ENCODE results near the gene ANK3.

The ANK3 gene

DNA sequence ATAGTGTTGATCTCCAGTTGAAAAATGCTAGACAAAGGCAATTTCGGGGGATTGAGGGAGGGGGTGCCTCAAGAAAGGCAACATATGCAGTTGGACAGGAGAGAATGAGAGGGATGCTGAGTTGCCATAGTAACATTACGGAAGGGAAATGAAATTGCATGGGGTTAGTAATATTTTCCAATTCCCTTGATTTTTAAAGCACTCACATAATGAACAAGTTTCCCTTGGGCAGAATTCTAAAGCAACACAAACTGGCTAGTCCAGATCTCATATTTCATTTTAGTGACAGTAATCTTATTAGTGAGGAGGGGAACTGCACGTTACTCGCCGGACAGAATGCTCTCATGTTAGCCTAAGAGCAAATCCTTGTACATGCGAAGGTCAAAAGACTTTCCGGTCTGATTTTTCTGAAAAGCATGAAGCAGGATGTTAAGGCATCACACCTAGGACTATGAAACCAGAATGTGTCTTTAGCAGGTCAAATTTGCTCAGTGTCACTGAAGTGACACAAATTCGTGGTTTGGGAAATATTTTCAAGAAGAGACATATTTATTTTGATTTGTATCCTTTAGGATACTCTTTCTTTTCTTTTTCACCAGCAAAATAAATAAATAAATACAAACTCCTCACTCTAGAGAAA is 165.5 kb downstream of the ANK3 start:
- CTCF ChIA-PET = no interaction called here
- Mint-ChIP-seq H3K27me3 (no peaks in the 10 kb centered on the region), H3K9me3 (no peaks in the 10 kb centered on the region), H3K4me1 (no peaks in the 10 kb centered on the region), H3K36me3 (no peaks in the 10 kb centered on the region), H3K27ac (no peak overlapping the region), H3K4me3 (no peak overlapping the region)
- DNase-seq = no peak

DNA sequence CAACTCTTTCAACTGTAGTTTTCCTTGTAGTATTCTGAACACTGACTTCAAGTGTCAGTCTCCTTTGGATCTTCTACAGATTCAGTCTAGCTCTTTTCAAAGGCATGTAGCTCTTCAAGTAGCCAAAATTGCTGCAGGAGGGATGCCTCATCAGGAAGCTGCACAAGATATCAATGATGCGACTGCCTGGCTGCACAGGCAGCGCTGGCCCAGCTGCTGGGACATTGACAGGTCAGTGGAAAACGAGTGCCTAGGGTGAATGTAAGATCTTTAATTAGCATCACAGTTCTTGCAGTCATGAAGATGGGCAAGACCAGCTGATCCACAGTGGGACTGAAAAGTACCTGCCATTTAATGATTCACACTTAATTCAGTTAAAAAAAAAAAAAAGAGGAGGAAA is 167.6 kb downstream of the ANK3 start:
- Mint-ChIP-seq H3K4me3 (no peak overlapping the region), H3K27ac (no peak overlapping the region), H3K36me3 (no peaks in the 10 kb centered on the region), H3K4me1 (no peaks in the 10 kb centered on the region), H3K9me3 (no peaks in the 10 kb centered on the region), H3K27me3 (no peaks in the 10 kb centered on the region)
- CTCF ChIA-PET = no interaction called here
- no peak for DNase-seq

DNA sequence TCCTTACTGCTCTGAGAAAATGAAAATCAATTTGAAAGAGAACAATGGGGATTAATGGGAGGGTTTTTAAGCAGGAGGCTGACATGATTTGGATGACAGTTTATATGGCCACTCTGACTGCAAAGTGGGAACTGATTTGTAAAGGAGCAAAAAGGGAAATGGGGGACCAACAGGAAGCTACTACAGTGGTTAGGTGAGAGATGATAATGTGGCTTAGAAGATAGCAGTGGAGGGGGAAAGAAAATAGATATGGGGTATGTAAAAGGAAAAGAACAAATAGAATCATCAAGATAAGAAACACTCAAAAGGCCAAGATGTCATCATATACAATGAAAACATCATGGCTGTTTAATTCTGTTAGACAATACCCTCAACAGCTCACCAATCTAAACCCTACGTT is 177.5 kb downstream of the ANK3 start:
- CTCF ChIA-PET = no interaction called here
- H3K27ac Mint-ChIP-seq = no peak overlapping the region
- no peak for DNase-seq
- no peak overlapping the region for H3K4me3 Mint-ChIP-seq
- peaks cover 38% of the 10 kb centered on the region for H3K4me1 Mint-ChIP-seq
- H3K9me3 Mint-ChIP-seq = no peaks in the 10 kb centered on the region
- peaks cover 19% of the 10 kb centered on the region for H3K36me3 Mint-ChIP-seq
- H3K27me3 Mint-ChIP-seq = no peaks in the 10 kb centered on the region

DNA sequence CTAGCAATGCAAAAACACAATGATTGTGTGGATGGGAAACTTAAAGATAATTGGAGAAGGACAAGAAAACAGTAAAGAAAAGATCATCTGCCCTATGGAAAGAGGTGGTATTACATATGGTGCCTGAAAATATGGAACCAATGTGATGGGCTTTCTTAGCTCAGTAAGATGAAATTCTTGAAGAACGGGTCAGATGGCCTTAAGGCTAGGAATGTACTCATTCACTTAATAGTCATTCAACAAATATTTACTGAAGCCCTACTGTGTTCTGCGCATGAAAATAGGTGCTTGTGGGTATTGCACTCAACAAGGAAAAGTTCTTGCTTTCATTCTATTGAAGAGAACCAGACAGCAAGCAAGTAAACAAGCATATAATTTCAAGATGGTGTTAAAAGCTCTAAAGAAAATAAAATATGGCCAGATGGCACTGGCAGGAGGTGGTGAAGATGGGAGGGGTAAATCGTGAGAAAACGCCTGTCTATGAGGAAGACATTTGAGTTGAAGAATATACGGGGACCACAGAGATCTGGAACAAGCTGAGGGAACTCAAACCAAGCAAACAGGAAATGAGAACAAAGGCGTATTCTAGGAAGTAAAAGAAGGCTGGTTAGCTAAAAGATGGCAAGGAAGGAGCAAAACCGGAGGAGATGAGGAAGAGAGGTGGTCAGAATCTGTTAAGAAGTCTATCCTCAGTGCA is 179.7 kb downstream of the ANK3 start:
- H3K9me3 Mint-ChIP-seq = no peaks in the 10 kb centered on the region
- H3K36me3 Mint-ChIP-seq = peaks cover 19% of the 10 kb centered on the region
- H3K4me1 Mint-ChIP-seq = peaks cover 34% of the 10 kb centered on the region
- CTCF ChIA-PET = interaction anchor here (1.0 to 3.2 kb wide), 4 partner anchors 95 to 345 kb away, joined by 3 to 21 read pairs (median 6); no protein-coding TSS in a partner anchor
- DNase-seq = no peak
- no peak overlapping the region for H3K4me3 Mint-ChIP-seq
- no peaks in the 10 kb centered on the region for H3K27me3 Mint-ChIP-seq
- peak overlapping the region; percentile 39 for H3K27ac Mint-ChIP-seq

DNA sequence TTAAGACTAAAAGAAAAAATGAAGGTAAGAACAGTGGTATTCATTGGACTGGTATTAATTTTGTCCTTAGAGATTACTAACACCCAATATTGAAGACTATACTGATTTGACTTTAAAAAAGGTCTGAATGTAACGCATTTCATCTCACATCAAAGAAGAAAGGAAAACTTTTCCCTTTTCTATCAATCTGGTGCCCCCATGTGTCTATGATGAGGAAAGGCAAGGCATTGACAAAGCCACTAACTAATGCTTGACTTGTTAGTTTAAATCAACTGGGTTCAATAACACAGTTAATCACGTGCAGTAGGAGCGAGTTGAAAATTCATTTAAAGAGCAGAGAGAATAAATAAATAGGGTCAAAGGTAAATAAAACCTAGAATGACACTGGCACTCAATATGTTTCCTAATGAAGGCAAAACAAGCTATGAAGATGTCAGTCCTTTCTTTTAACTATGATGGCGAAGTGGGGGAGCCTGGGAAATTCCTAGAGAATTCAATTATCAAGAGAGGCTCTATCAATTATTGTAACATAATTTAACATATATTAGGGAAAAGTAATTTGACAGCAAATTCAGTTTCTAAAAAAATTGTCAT is 180.9 kb downstream of the ANK3 start:
- Mint-ChIP-seq H3K9me3 (no peaks in the 10 kb centered on the region), H3K4me1 (peaks cover 31% of the 10 kb centered on the region), H3K27ac (no peak overlapping the region), H3K36me3 (peaks cover 20% of the 10 kb centered on the region), H3K27me3 (no peaks in the 10 kb centered on the region), H3K4me3 (no peak overlapping the region)
- CTCF ChIA-PET = interaction anchor here (1.0 to 3.2 kb wide), 5 partner anchors 29 to 344 kb away, joined by 5 to 21 read pairs (median 5); no protein-coding TSS in a partner anchor
- DNase-seq = no peak

DNA sequence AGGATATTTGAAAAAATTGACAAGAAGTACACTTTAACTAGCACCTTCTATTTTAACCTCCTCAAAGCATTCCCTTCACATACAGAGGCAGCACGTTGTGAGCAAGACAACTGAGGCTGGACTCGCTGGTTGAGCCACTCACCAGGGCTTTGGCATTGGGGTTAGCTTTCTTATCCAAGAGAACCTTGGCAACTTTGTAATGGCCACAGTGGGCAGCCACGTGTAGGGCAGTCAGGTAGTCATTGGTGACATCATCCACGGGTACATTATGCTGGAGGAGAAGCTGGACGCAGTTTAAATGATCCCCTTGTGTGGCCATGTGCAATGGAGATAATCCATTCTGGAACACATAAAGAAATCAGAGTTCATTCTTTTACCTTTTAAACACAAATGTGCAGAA is 181.8 kb downstream of the ANK3 start:
- no peak overlapping the region for H3K4me3 Mint-ChIP-seq
- no peaks in the 10 kb centered on the region for H3K9me3 Mint-ChIP-seq
- no peak for DNase-seq
- H3K4me1 Mint-ChIP-seq = peaks cover 31% of the 10 kb centered on the region
- peaks cover 19% of the 10 kb centered on the region for H3K36me3 Mint-ChIP-seq
- no peak overlapping the region for H3K27ac Mint-ChIP-seq
- CTCF ChIA-PET = interaction anchor here (1.4 to 3.2 kb wide), 3 partner anchors 30 to 107 kb away, joined by 5 to 21 read pairs (median 5); no protein-coding TSS in a partner anchor
- no peaks in the 10 kb centered on the region for H3K27me3 Mint-ChIP-seq

DNA sequence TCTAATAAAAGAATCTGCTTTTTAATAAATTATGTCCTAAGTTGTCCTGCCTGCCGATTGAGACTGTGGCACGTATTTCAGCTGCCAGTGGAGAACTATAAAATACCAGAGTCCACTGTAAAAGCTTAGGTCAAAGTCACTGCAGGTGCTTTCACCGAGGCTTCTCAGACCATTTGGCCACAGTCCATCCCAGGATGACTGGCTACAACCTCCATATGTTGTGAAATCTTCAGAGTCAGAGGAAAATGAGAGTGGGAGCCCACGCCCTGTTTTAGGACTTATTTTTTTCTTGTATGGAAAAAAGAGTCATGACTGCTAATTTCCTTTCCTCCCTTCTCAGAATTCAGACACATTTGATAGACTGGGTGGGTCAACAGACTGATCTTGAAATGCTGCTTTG is 182.9 kb downstream of the ANK3 start:
- CTCF ChIA-PET = interaction anchor here (0.6 to 1.8 kb wide), 5 partner anchors 9 to 610 kb away, joined by 3 to 6 read pairs (median 4); no protein-coding TSS in a partner anchor
- Mint-ChIP-seq H3K4me1 (peaks cover 24% of the 10 kb centered on the region), H3K4me3 (no peak overlapping the region), H3K36me3 (peaks cover 14% of the 10 kb centered on the region), H3K9me3 (no peaks in the 10 kb centered on the region), H3K27me3 (no peaks in the 10 kb centered on the region), H3K27ac (no peak overlapping the region)
- DNase-seq = no peak

DNA sequence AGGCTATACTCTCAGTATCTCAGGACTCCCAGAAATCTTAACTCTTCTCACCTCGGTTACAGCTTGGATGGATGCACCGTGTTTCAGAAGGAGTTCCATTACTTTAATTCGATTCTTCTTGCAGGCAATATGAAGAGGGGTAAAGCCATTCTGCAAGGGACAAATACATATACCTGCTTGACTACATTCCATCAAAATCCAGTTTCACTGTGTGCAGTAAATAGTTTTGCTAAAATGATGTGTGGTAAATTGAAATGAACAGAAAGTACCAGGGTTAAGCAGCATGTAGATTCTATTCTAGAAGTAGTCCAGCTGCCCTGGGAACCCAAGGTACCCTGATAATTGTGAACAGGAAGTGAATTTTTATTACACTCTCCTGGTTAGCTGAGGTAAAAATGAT is 183.9 kb downstream of the ANK3 start:
- peaks cover 7% of the 10 kb centered on the region for H3K36me3 Mint-ChIP-seq
- CTCF ChIA-PET = interaction anchor here (0.6 to 1.6 kb wide), 3 partner anchors 91 to 580 kb away, joined by 3 to 6 read pairs (median 4); no protein-coding TSS in a partner anchor
- DNase-seq = no peak
- H3K27me3 Mint-ChIP-seq = no peaks in the 10 kb centered on the region
- no peak overlapping the region for H3K4me3 Mint-ChIP-seq
- no peaks in the 10 kb centered on the region for H3K9me3 Mint-ChIP-seq
- peaks cover 16% of the 10 kb centered on the region for H3K4me1 Mint-ChIP-seq
- H3K27ac Mint-ChIP-seq = no peak overlapping the region

DNA sequence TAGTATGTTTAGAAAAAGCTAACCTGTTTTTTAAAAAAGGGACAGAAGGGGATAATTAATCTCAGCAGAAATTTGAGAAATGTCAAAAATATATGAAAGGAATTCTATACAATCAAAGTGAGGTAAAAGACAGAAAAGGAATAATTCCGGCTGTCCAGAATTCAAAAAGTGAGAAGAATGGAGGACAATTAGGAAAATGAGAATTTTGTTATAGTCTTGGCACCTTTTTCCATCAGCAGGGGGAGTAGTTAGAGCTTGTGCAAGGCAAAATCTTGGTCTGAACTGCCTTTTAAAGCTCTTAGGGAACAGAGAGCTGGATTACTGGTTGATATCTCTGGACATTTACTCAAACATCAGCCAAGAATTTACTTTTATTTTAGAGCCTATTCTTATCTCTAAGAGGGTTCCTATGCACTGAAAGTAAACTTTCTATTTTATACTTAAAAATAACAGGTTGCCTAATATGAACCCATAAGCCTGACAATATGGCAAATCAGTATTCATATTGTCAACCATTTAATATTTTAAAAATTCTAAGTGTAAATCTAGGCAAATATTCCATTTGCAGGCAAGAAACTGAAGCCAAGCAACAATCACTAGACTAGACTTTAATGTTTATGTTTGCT is 185.6 kb downstream of the ANK3 start:
- CTCF ChIA-PET = interaction anchor here (0.9 to 1.5 kb wide), 5 partner anchors 24 to 443 kb away, joined by 3 to 6 read pairs (median 3); no protein-coding TSS in a partner anchor
- no peak for DNase-seq

DNA sequence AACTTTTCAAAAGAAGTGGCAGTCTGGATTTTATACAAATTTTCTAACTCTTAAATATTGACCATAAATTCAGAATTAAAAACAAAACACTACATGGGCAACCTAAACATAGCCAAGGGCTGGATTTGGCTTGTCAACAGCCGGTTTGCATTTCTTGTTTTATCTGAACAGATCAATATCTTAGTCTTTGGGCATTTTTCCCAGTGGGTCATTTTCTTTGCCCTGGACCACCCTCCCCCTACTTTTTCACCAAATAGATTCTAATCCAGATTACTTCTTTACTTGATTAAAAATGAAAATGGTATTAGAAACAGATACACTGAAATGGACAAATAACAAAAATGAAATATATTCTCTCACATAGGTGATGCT is 189.0 kb downstream of the ANK3 start:
- H3K9me3 Mint-ChIP-seq = no peaks in the 10 kb centered on the region
- no peak for DNase-seq
- no peaks in the 10 kb centered on the region for H3K4me1 Mint-ChIP-seq
- CTCF ChIA-PET = no interaction called here
- H3K27ac Mint-ChIP-seq = no peak overlapping the region
- peaks cover 9% of the 10 kb centered on the region for H3K36me3 Mint-ChIP-seq
- no peak overlapping the region for H3K4me3 Mint-ChIP-seq
- no peaks in the 10 kb centered on the region for H3K27me3 Mint-ChIP-seq

More for the DNA sequence above, 185.6 kb downstream of the ANK3 start:
- Mint-ChIP-seq H3K9me3 (no peaks in the 10 kb centered on the region), H3K4me1 (peaks cover 3% of the 10 kb centered on the region), H3K36me3 (peaks cover 2% of the 10 kb centered on the region), H3K27me3 (no peaks in the 10 kb centered on the region), H3K4me3 (no peak overlapping the region), H3K27ac (no peak overlapping the region)

DNA sequence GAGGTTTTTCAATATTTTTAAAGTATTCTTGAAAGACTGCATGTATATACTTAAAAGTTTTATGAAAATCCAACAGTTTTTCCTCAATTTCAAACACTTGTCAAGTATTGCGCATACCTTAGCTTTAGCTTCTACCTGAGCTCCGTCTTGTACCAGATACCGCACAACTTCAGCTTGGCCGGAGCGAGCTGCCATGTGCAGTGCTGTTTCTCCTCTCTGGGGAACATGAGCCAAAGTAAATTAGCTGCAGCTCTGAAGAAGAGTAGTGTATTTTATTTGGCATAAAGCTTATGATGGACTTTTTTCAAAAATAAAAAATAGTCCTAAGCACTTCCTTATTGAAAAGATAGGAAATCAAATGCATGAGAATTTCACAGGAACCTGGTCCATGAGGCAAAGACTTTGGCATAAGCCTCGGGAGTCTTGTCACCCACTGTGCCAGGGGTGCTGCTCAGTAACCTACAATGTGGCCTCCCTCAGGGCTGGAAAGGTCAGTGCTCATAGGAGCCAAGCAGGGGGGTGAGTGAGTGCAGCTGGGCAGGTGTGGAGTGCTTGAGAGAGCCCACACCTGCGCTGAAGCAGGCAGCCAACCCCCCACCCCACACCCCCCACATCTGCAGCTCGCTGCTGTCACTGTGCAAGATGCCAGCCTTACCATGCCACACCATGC is 189.5 kb downstream of the ANK3 start:
- no peak for DNase-seq
- H3K9me3 Mint-ChIP-seq = no peaks in the 10 kb centered on the region
- H3K4me3 Mint-ChIP-seq = no peak overlapping the region
- H3K36me3 Mint-ChIP-seq = peaks cover 11% of the 10 kb centered on the region
- CTCF ChIA-PET = no interaction called here
- H3K4me1 Mint-ChIP-seq = no peaks in the 10 kb centered on the region
- no peak overlapping the region for H3K27ac Mint-ChIP-seq
- no peaks in the 10 kb centered on the region for H3K27me3 Mint-ChIP-seq

DNA sequence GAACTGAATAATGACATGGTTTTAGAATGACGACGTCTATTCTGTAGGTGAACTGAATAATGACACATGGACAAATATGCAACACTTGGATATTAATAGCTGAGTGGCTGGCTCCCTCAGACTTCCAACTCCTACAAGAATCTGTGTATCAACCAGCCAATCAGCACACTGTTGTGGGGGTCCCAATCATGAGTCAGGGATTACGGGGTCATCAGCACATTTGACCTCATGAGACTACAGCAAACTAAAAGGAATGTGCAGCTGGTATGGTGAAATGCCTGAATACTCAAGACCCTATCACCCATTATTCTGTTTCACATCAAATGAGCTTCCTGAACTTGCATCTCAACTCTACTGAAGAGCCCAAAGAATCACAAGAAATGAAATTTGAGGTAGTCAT is 192.5 kb downstream of the ANK3 start:
- H3K9me3 Mint-ChIP-seq = no peaks in the 10 kb centered on the region

DNA sequence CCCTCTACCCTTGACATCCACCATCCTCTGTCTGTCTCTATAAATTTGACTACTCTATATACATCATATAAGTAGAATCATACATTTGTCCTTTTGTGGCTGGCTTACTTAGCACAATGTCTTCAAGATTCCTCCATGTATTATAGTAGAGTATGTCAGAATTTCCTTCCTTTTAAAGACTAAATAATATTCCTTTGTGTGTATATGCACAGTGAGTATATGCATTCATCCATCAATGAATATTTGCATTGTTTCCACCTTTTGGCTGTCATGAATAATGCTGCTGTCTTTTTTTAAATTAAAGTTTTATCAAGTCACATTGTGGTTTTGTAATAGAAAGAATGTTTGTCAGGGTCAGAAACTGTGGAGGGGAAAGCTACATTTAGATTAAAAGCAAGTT is 195.3 kb downstream of the ANK3 start:
- no peak for DNase-seq
- Mint-ChIP-seq H3K36me3 (peaks cover 26% of the 10 kb centered on the region), H3K4me1 (no peaks in the 10 kb centered on the region), H3K27ac (no peak overlapping the region), H3K4me3 (no peak overlapping the region), H3K9me3 (no peaks in the 10 kb centered on the region), H3K27me3 (no peaks in the 10 kb centered on the region)
- CTCF ChIA-PET = no interaction called here

More for the DNA sequence above, 192.5 kb downstream of the ANK3 start:
- H3K27me3 Mint-ChIP-seq = no peaks in the 10 kb centered on the region
- no peaks in the 10 kb centered on the region for H3K4me1 Mint-ChIP-seq
- H3K36me3 Mint-ChIP-seq = peaks cover 17% of the 10 kb centered on the region
- no peak for DNase-seq
- no peak overlapping the region for H3K4me3 Mint-ChIP-seq
- no peak overlapping the region for H3K27ac Mint-ChIP-seq
- CTCF ChIA-PET = interaction anchor here (0.7 kb wide), 2 partner anchors 9 to 384 kb away, joined by 3 read pairs; no protein-coding TSS in a partner anchor

DNA sequence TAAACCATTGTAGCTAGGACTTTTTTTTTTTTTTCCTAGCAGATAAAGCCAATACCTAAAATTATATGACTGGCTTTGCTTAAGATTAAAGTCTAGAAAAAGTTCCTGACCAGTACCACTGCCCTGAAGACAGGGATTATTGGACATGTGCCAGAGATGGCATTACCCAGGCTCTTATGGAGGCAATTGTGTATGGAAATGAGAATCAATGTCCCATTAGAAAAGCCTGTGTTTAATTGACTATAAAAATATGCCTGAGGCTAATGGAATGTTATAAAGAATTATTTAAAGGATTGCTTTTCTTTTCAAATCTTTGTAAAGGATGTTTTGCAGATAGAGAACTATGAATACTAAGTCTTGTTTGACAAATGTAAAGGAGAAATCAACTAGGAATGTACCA is 196.7 kb downstream of the ANK3 start:
- H3K4me1 Mint-ChIP-seq = no peaks in the 10 kb centered on the region
- H3K9me3 Mint-ChIP-seq = no peaks in the 10 kb centered on the region
- H3K4me3 Mint-ChIP-seq = no peak overlapping the region
- CTCF ChIA-PET = no interaction called here
- no peaks in the 10 kb centered on the region for H3K27me3 Mint-ChIP-seq
- no peak for DNase-seq
- H3K27ac Mint-ChIP-seq = no peak overlapping the region
- peaks cover 26% of the 10 kb centered on the region for H3K36me3 Mint-ChIP-seq

Data from activated naive CD4-positive, alpha-beta T cell treated with anti-CD3 and anti-CD28 coated beads, Interleukin-2, amount 10 ng/mL, durations not matched to agents 7 days and 5 days (primary cell).